Measurements from ENCODE around the gene ZNRF3.

DNA sequence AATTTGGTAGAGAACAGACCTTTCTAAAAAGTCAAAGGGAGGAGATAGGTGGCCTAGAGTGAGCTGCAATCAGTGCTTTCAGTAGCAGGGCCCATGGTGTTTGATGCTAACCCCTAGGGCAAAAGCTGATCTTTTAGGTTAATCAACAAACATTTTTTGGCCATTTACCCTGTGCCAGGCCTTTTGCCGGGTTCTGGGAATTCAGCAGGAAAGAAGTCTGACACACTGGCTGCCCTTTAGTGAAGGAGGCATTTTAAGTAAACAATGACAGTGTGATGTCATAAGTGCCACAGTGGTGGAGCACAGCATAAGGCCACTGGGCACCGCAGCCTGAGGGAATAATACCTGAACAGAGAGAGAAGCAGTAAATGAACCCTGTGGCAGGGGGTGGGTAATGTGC, 149.2 kb downstream of the ZNRF3 start:
- TF ChIP-seq EZH2phosphoT487 (IDR thresholded peaks at IDR 0.05; ENCODE audit: unreplicated experiment) (no peak), EZH2 (IDR thresholded peaks at IDR 0.05; ENCODE audit: low read depth, unreplicated experiment) (no peak), JUNB (IDR thresholded peaks at IDR 0.05; ENCODE audit: unreplicated experiment) (no peak), POLR2AphosphoS5 (IDR thresholded peaks at IDR 0.05; ENCODE audit: low read depth) (no peak), STAT1 (IDR thresholded peaks at IDR 0.05; ENCODE audit: unreplicated experiment) (no peak)
- TF ChIP-seq, protein P1, sequence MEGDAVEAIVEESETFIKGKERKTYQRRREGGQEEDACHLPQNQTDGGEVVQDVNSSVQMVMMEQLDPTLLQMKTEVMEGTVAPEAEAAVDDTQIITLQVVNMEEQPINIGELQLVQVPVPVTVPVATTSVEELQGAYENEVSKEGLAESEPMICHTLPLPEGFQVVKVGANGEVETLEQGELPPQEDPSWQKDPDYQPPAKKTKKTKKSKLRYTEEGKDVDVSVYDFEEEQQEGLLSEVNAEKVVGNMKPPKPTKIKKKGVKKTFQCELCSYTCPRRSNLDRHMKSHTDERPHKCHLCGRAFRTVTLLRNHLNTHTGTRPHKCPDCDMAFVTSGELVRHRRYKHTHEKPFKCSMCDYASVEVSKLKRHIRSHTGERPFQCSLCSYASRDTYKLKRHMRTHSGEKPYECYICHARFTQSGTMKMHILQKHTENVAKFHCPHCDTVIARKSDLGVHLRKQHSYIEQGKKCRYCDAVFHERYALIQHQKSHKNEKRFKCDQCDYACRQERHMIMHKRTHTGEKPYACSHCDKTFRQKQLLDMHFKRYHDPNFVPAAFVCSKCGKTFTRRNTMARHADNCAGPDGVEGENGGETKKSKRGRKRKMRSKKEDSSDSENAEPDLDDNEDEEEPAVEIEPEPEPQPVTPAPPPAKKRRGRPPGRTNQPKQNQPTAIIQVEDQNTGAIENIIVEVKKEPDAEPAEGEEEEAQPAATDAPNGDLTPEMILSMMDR (conservative IDR thresholded peaks at IDR 0.05; ENCODE audit: low read depth in 2 of 2), result no peak
